Activated T-helper 2 cell treated with anti-CD3 and anti-CD28 coated beads, Interferon-gamma antibody, Interleukin-2, Interleukin-4, amounts not matched to agents 10 μg/mL and 5 μg/mL and 100 μg/mL, durations not matched to agents 14 hours and 24 hours and 36 hours (primary cell): ENCODE results near the gene LUC7L. TPM values are rescaled to one million over a fixed set of nuclear protein-coding genes. Genes with fewer than 3 reads are reported as not detected.
"Not testable (repeated sequence)": the region's sequence is repeated elsewhere in the genome, so short reads cannot be mapped to it uniquely, and the experiment has no call there.

ENCODE experiments used
- DNase-seq: peaks from one replicate; pipeline ENCODE4 v3.0.0; 2021; ENCODE audit warnings: low spot score
- H3K27ac Mint-ChIP-seq: one replicate; pipeline ENCODE4 v1.8.0; 2021; ENCODE audit warnings: mixed read lengths
- H3K27me3 Mint-ChIP-seq: one replicate; pipeline ENCODE4 v1.8.0; 2021; ENCODE audit warnings: low read depth, mixed read lengths
- H3K36me3 Mint-ChIP-seq: one replicate; pipeline ENCODE4 v1.8.0; 2021; ENCODE audit warnings: low read depth, mixed read lengths
- H3K4me1 Mint-ChIP-seq: one replicate; pipeline ENCODE4 v1.8.0; 2021; ENCODE audit warnings: low read depth, mixed read lengths
- H3K4me3 Mint-ChIP-seq: one replicate; pipeline ENCODE4 v1.8.0; 2021; ENCODE audit warnings: low read depth, mild to moderate bottlenecking, moderate library complexity, mixed read lengths
- H3K9me3 Mint-ChIP-seq: one replicate; pipeline ENCODE4 v1.8.0; 2021; ENCODE audit warnings: mixed read lengths
- intact Hi-C: fragments of 100-400 bp; cut with micrococcal nuclease; formaldehyde crosslinking; loops from one replicate; pipeline ENCODE4 v1.15.1; 2023
- total RNA-seq: library from RNA; stranded (reverse); gene quantifications from 2 replicates; pipeline ENCODE4 v1.2.3, GENCODE V29; 2022

The LUC7L gene
- total RNA-seq, 1 donor from 2014 or later: 91.0 TPM

DNA sequence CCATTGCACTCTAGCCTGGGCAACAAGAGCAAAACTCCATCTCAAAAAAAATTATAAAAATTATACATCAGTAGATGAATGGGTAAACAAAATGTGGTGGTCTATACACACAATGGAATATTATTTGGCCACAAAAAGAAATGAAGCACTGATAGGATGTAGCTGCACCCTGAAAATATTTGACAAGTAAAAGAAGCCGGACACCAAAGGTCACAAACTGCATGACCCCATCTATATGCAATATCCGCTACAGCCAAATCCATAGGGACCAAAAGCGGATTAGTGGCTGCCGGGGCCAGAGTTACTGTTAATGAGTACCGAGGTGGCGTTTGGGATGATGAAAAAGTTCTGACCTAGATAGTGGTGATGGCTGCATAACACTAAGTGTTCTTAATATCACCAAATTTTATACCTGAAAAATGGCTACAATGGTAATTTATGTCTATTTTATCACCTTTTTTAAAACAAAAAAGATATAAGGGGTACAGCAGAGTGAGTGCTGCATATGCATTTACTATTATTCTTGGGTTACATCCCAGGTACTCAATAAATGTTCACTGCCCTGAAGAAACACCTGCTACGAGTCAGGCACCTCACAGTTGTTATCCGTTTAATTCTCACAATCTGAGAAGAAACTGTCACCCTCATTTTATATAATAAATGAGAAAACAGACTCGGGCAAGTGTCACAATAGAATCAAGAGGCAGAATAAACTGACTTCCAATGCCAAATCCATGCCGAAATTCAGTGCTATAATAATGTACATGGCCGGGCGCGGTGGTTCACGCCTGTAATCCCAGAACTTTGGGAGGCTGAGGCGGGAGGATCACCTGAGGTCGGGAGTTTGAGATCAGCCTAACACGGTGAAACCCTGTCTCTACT lies 49.8 kb downstream of the LUC7L start:
- Mint-ChIP-seq H3K4me3 (no peak overlapping the region), H3K27me3 (peaks cover 39% of the 10 kb centered on the region), H3K4me1 (peaks cover 4% of the 10 kb centered on the region), H3K36me3 (no peaks in the 10 kb centered on the region), H3K9me3 (no peaks in the 10 kb centered on the region), H3K27ac (no peak overlapping the region)
- intact Hi-C loops: no loop called here
- DNase-seq: no peak

GRCh38 chr16:178668-179015 lies 50.6 kb downstream of the LUC7L start:
- Mint-ChIP-seq H3K36me3 (no peaks in the 10 kb centered on the region), H3K27ac (no peak overlapping the region), H3K9me3 (no peaks in the 10 kb centered on the region), H3K27me3 (peaks cover 43% of the 10 kb centered on the region), H3K4me3 (no peak overlapping the region), H3K4me1 (peaks cover 6% of the 10 kb centered on the region)
- intact Hi-C loops: no loop called here
- no peak for DNase-seq

- H3K27ac Mint-ChIP-seq: no peak overlapping the region
- no peaks in the 10 kb centered on the region for H3K36me3 Mint-ChIP-seq
- intact Hi-C loops: no loop called here
- H3K27me3 Mint-ChIP-seq: peaks cover 48% of the 10 kb centered on the region
- H3K4me1 Mint-ChIP-seq: peaks cover 6% of the 10 kb centered on the region
- no peak overlapping the region for H3K4me3 Mint-ChIP-seq
- no peak for DNase-seq
- H3K9me3 Mint-ChIP-seq: no peaks in the 10 kb centered on the region
These were observed 51.1 kb downstream of the LUC7L start for GRCh38 chr16:177981-178667.

DNA sequence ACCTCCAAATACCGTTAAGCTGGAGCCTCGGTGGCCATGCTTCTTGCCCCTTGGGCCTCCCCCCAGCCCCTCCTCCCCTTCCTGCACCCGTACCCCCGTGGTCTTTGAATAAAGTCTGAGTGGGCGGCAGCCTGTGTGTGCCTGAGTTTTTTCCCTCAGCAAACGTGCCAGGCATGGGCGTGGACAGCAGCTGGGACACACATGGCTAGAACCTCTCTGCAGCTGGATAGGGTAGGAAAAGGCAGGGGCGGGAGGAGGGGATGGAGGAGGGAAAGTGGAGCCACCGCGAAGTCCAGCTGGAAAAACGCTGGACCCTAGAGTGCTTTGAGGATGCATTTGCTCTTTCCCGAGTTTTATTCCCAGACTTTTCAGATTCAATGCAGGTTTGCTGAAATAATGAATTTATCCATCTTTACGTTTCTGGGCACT lies 51.8 kb downstream of the LUC7L start:
- intact Hi-C loops: no loop called here
- peaks cover 6% of the 10 kb centered on the region for H3K4me1 Mint-ChIP-seq
- no peak overlapping the region for H3K4me3 Mint-ChIP-seq
- no peaks in the 10 kb centered on the region for H3K9me3 Mint-ChIP-seq
- H3K27ac Mint-ChIP-seq: no peak overlapping the region
- DNase-seq: no peak
- peaks cover 48% of the 10 kb centered on the region for H3K27me3 Mint-ChIP-seq
- H3K36me3 Mint-ChIP-seq: no peaks in the 10 kb centered on the region

GRCh38 chr16:176477-177382 lies 52.5 kb downstream of the LUC7L start, which contains the start of gene HBA1:
Gene HBA1, plus strand, starts transcription at chr16:176680. Its CDS starts 37 bp downstream, at chr16:176717.
- Mint-ChIP-seq H3K4me3 (peak within 1 kb of the TSS; percentile 17), H3K27me3 (peaks cover 51% of the 10 kb centered on the region)
- H3K36me3 Mint-ChIP-seq, DNase-seq, H3K4me1 Mint-ChIP-seq, H3K9me3 Mint-ChIP-seq, H3K27ac Mint-ChIP-seq, intact Hi-C loops: not testable (repeated sequence)

DNA sequence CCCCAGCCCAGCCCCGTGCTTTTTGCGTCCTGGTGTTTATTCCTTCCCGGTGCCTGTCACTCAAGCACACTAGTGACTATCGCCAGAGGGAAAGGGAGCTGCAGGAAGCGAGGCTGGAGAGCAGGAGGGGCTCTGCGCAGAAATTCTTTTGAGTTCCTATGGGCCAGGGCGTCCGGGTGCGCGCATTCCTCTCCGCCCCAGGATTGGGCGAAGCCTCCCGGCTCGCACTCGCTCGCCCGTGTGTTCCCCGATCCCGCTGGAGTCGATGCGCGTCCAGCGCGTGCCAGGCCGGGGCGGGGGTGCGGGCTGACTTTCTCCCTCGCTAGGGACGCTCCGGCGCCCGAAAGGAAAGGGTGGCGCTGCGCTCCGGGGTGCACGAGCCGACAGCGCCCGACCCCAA lies 53.2 kb downstream of the LUC7L start:
- DNase-seq, H3K27ac Mint-ChIP-seq, H3K4me1 Mint-ChIP-seq, intact Hi-C loops, H3K36me3 Mint-ChIP-seq, H3K9me3 Mint-ChIP-seq: not testable (repeated sequence)
- H3K27me3 Mint-ChIP-seq: peaks cover 56% of the 10 kb centered on the region
- peak overlapping the region; percentile 17 for H3K4me3 Mint-ChIP-seq

GRCh38 chr16:175011-175949 lies 54.0 kb downstream of the LUC7L start:
- Mint-ChIP-seq H3K27me3 (peaks cover 61% of the 10 kb centered on the region), H3K4me3 (no peak overlapping the region), H3K36me3 (no peaks in the 10 kb centered on the region), H3K27ac (no peak overlapping the region), H3K9me3 (no peaks in the 10 kb centered on the region), H3K4me1 (peaks cover 7% of the 10 kb centered on the region)
- DNase-seq: no peak
- intact Hi-C loops: no loop called here

DNA sequence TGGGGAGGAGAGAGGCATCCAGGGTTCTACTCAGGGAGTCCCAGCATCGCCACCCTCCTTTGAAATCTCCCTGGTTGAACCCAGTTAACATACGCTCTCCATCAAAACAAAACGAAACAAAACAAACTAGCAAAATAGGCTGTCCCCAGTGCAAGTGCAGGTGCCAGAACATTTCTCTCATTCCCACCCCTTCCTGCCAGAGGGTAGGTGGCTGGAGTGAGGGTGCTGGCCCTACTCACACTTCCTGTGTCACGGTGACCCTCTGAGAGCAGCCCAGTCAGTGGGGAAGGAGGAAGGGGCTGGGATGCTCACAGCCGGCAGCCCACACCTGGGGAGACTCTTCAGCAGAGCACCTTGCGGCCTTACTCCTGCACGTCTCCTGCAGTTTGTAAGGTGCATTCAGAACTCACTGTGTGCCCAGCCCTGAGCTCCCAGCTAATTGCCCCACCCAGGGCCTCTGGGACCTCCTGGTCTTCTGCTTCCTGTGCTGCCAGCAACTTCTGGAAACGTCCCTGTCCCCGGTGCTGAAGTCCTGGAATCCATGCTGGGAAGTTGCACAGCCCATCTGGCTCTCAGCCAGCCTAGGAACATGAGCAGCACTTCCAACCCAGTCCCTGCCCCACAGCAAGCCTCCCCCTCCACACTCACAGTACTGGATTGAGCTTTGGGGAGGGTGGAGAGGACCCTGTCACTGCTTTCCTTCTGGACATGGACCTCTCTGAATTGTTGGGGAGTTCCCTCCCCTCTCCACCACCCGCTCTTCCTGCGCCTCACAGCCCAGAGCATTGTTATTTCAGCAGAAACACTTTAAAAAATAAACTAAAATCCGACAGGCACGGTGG lies 55.1 kb downstream of the LUC7L start:
- intact Hi-C loops, H3K9me3 Mint-ChIP-seq, H3K27ac Mint-ChIP-seq, H3K4me3 Mint-ChIP-seq, H3K36me3 Mint-ChIP-seq, DNase-seq, H3K4me1 Mint-ChIP-seq: not testable (repeated sequence)
- peaks cover 62% of the 10 kb centered on the region for H3K27me3 Mint-ChIP-seq

DNA sequence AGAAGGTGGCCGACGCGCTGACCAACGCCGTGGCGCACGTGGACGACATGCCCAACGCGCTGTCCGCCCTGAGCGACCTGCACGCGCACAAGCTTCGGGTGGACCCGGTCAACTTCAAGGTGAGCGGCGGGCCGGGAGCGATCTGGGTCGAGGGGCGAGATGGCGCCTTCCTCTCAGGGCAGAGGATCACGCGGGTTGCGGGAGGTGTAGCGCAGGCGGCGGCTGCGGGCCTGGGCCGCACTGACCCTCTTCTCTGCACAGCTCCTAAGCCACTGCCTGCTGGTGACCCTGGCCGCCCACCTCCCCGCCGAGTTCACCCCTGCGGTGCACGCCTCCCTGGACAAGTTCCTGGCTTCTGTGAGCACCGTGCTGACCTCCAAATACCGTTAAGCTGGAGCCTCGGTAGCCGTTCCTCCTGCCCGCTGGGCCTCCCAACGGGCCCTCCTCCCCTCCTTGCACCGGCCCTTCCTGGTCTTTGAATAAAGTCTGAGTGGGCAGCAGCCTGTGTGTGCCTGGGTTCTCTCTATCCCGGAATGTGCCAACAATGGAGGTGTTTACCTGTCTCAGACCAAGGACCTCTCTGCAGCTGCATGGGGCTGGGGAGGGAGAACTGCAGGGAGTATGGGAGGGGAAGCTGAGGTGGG lies 55.9 kb downstream of the LUC7L start:
- Mint-ChIP-seq H3K27me3 (peaks cover 63% of the 10 kb centered on the region), H3K4me3 (peak overlapping the region; percentile 26)
- DNase-seq, intact Hi-C loops, H3K27ac Mint-ChIP-seq, H3K4me1 Mint-ChIP-seq, H3K36me3 Mint-ChIP-seq, H3K9me3 Mint-ChIP-seq: not testable (repeated sequence)

- Mint-ChIP-seq H3K4me3 (peak within 1 kb of the TSS; percentile 26), H3K27me3 (peaks cover 62% of the 10 kb centered on the region), H3K4me1 (peaks cover 11% of the 10 kb centered on the region)
- intact Hi-C loops, H3K9me3 Mint-ChIP-seq, H3K27ac Mint-ChIP-seq, H3K36me3 Mint-ChIP-seq, DNase-seq: not testable (repeated sequence)
These were observed 56.8 kb downstream of the LUC7L start, which contains the start of gene HBA2 for GRCh38 chr16:172374-172941. Gene HBA2, plus strand, starts transcription at chr16:172876. Its CDS starts 37 bp downstream, at chr16:172913.
